Esophagus squamous epithelium (tissue), 5 donors: Measurements from ENCODE around the gene AK2. TPM values are rescaled to one million over a fixed set of nuclear protein-coding genes. Genes with fewer than 3 reads are reported as not detected.
A peak's percentile ranks its signal among the peaks of the same experiment; 100 is the strongest.
"Not testable (repeated sequence)": the region's sequence is repeated elsewhere in the genome, so short reads cannot be mapped to it uniquely, and the experiment has no call there.

Experiments used
- DNase-seq: peaks from one replicate; lab custom pipeline; 2025; lab: John Stamatoyannopoulos, UW
- H3K27ac ChIP-seq, 4 donors: fragments of 200-600 bp; sonication (generic); one replicate each; pipeline ENCODE4 v1.5.1; 2016 to 2019; ENCODE audit warnings: mild to moderate bottlenecking in 1 of 4
- H3K27me3 ChIP-seq, 4 donors: fragments of 200-600 bp; sonication (generic); 1 replicate in 3 of 4; 2 replicates in 1 of 4; pipeline versions ENCODE4 v1.5.1 to v1.6.0; 2017 to 2021; ENCODE audit warnings: antibody characterized with exemption in 1 of 4
- H3K36me3 ChIP-seq, 3 donors: fragments of 200-600 bp; sonication (generic); one replicate each; pipeline ENCODE4 v1.5.1; 2016 to 2019
- H3K4me1 ChIP-seq, 3 donors: fragments of 200-600 bp; sonication (generic); one replicate each; pipeline ENCODE4 v1.5.1; 2017 to 2019
- H3K4me3 ChIP-seq, 4 donors: fragments of 200-600 bp; sonication (generic); 1 replicate in 3 of 4; 2 replicates in 1 of 4; pipeline ENCODE4 v1.5.1; 2016 to 2019; ENCODE audit warnings: mild to moderate bottlenecking in 2 of 4, moderate library complexity in 1 of 4
- H3K9me3 ChIP-seq, 3 donors: fragments of 200-600 bp; sonication (generic); one replicate each; pipeline ENCODE4 v1.5.1; 2016 to 2019
- CTCF ChIP-seq, 6 experiments: fragments of 450-650 bp in 4 of 6; fragments of 200-600 bp in 2 of 6; sonication (generic) in 2 of 6; IDR thresholded peaks; one replicate each; pipeline ENCODE4 v1.5.1; 2016 to 2019; ENCODE audit warnings: antibody characterized with exemption in 6 of 6, mild to moderate bottlenecking in 4 of 6, moderate library complexity in 4 of 6
- POLR2A ChIP-seq, 4 donors: fragments of 450-650 bp; IDR thresholded peaks; one replicate each; pipeline ENCODE4 v1.6.1; 2017; ENCODE audit warnings: antibody characterized with exemption in 4 of 4, mild to moderate bottlenecking in 4 of 4, moderate library complexity in 3 of 4
- WGBS, 2 donors: methylation state at CpG; one replicate each; pipeline ENCODE4 v1.1.5; 2018; 5-methylcytosine and 5-hydroxymethylcytosine counted together
- intact Hi-C: fragments of 100-400 bp; cut with DNase I; formaldehyde crosslinking; loops from one replicate; pipeline ENCODE4 v1.15.0; 2022
- total RNA-seq, 4 donors: library from RNA; depleted of rRNA; stranded (reverse); fragments of >200 nt; gene quantifications; one replicate each; pipeline ENCODE4 v1.1.0, GENCODE V29; 2016
- donor health status: DM: yes; HTN: yes; CAD: no.

Gene AK2
- total RNA-seq, 4 donors from 2014 or later: 126 to 167 (median 151) TPM

- peaks cover 0 to 1% (median 0%) of the 10 kb centered on the region in 4 donors for H3K27me3 ChIP-seq
- no peak overlapping the region for H3K27ac ChIP-seq
- H3K4me1 ChIP-seq: peaks cover 9 to 28% (median 17%) of the 10 kb centered on the region in 3 donors
- no CpG with 5 or more reads among the region's 4 CpGs for WGBS, 2 donors
- H3K36me3 ChIP-seq: no peaks in the 10 kb centered on the region
- intact Hi-C loops: no loop called here
- no peak for TF ChIP-seq POLR2A (IDR thresholded peaks at IDR 0.05)
- no peak for TF ChIP-seq CTCF (IDR thresholded peaks at IDR 0.05)
- no peaks in the 10 kb centered on the region for H3K9me3 ChIP-seq
- no peak overlapping the region for H3K4me3 ChIP-seq
- DNase-seq: no peak
Observed at GRCh38 chr1:32998997-32999396, 37.7 kb downstream of the AK2 start.

- Histone ChIP-seq H3K9me3 (no peaks in the 10 kb centered on the region), H3K4me3 (no peak overlapping the region), H3K27ac (peak overlapping the region in 2 of 4 donors; percentile 37 to 69), H3K36me3 (no peaks in the 10 kb centered on the region), H3K4me1 (peaks cover 9 to 31% (median 21%) of the 10 kb centered on the region in 3 donors), H3K27me3 (peaks cover 0 to 8% (median 0%) of the 10 kb centered on the region in 4 donors)
- intact Hi-C loops: no loop called here
- 69 to 76% methylated on average over 3 to 5 of the region's 5 CpGs for WGBS, 2 donors
- TF ChIP-seq CTCF (IDR thresholded peaks at IDR 0.05): no peak
- no peak for TF ChIP-seq POLR2A (IDR thresholded peaks at IDR 0.05)
- DNase-seq: no peak
Observed at GRCh38 chr1:32998064-32998463, 38.6 kb downstream of the AK2 start.

- Histone ChIP-seq H3K4me1 (peaks cover 15 to 37% (median 28%) of the 10 kb centered on the region in 3 donors), H3K4me3 (no peak overlapping the region), H3K9me3 (no peaks in the 10 kb centered on the region), H3K27ac (peak overlapping the region in 1 of 4 donors; percentile 69), H3K27me3 (peaks cover 0 to 8% (median 0%) of the 10 kb centered on the region in 4 donors), H3K36me3 (no peaks in the 10 kb centered on the region)
- DNase-seq: no peak
- intact Hi-C loops: no loop called here
- 47 to 49% methylated on average over 2 of the region's 2 CpGs for WGBS, 2 donors
- TF ChIP-seq CTCF (IDR thresholded peaks at IDR 0.05): no peak
- TF ChIP-seq POLR2A (IDR thresholded peaks at IDR 0.05): no peak
Observed at GRCh38 chr1:32997381-32997891, 39.2 kb downstream of the AK2 start.

GRCh38 chr1:32993324-32993636 is 43.4 kb downstream of the AK2 start:
- Histone ChIP-seq H3K4me1 (peaks cover 38 to 63% (median 55%) of the 10 kb centered on the region in 3 donors), H3K27ac (peak overlapping the region in 2 of 4 donors; percentile 82 to 90), H3K27me3 (peaks cover 0 to 14% (median 0%) of the 10 kb centered on the region in 4 donors)
- DNase-seq, H3K9me3 ChIP-seq, H3K36me3 ChIP-seq, intact Hi-C loops, H3K4me3 ChIP-seq: not testable (repeated sequence)
- 88 to 94% methylated on average over 8 of the region's 8 CpGs for WGBS, 2 donors

- intact Hi-C loops: no loop called here
- Histone ChIP-seq H3K4me1 (peaks cover 33 to 63% (median 54%) of the 10 kb centered on the region in 3 donors), H3K4me3 (peak overlapping the region in 1 of 4 donors; percentile 19), H3K27me3 (peaks cover 0 to 14% (median 0%) of the 10 kb centered on the region in 4 donors), H3K27ac (peak overlapping the region; percentile 74 to 90 (median 82)), H3K9me3 (no peaks in the 10 kb centered on the region), H3K36me3 (no peaks in the 10 kb centered on the region)
- peak in 3 of 4 donors; percentile 9 to 44 (median 40) for TF ChIP-seq POLR2A (IDR thresholded peaks at IDR 0.05)
- TF ChIP-seq CTCF (IDR thresholded peaks at IDR 0.05): no peak
- peak; percentile 58 for DNase-seq
- 47 to 60% methylated on average over 4 to 7 of the region's 7 CpGs for WGBS, 2 donors
Observed at GRCh38 chr1:32992489-32993323, 44.0 kb downstream of the AK2 start.
